SKM-1 (cell line): ENCODE data around the gene CSNK2B.

Source experiments
- DNase-seq: peaks from one replicate; lab custom pipeline; 2025; ENCODE audit not compliant: unreplicated experiment; lab: John Stamatoyannopoulos, UW

CSNK2B gene

DNA sequence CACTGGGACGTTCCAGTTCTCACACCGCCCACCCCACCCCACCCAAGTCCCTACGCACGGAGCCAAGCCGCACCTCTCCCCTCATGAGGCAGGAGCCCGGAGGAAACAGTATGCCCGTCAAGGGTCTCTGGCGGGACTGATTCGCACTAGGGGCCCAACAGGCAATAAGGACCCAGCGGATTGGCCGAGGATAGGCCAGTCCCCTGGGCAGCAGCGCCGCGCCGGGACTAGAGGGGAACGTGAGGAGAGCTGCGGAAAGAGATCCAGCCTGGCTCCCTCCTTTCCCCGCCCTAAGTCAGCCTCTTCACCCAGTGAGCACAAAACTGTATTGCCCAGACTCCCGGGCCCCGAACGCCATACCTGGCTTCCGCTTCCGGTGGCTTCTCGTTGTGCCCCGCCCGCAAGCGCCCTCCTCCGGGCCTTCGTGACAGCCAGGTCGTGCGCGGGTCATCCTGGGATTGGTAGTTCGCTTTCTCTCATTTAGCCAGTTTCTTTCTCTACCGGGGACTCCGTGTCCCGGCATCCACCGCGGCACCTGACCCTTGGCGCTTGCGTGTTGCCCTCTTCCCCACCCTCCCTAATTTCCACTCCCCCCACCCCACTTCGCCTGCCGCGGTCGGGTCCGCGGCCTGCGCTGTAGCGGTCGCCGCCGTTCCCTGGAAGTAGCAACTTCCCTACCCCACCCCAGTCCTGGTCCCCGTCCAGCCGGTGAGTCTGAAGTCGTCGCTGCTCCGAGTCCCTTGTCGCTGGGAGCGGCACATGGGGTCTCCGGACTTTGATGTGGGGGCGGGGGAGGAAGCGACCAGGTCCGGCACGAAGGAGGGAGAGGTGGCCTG is at the start of gene CSNK2B:
TSS of gene CSNK2B (plus strand) at position 580 of the 836 bp plus-strand sequence. CDS start 752 bp downstream, outside the sequence.
- DNase-seq: peak; percentile 97

- DNase-seq: no peak
These were observed 48.9 kb upstream of the CSNK2B start for GRCh38 chr6:31617010-31617409.

DNA sequence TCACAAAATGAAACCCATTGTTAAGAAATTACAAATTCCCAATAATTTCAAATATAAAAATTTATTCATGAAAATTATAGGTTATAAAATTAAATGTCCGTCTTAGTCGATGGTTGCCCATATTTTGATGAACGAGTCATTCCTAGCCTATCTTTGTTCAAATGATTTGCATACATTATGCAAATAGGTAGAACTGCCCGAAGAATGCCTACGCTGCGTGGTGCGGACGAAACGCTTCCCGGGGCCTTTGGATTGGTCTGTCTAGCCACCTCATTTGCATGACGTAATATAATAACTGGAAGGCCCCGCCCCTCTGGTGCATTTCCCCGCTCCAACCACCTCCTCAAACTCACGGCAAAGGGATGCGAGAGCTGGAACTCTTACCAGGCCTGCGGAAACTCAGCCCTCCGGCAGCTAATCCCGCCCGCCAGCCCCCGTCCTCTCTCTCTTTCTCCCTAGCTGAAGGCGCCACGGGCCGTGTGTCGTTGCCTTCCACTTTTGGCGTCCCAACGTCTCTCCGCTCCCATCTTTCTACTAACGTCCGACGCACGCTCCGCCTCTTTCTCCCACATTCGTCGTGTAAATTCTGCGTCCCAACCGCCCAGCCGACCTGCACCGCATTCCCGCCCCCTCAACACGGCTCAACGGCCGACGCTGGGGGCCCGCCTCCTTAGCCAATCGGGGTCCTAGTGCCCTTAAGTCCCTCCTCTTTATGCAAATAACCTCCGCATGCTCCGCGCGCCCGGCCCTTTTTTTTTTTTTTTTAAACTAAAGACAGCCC is 45.9 kb upstream of the CSNK2B start:
- DNase-seq: peak; percentile 98

DNA sequence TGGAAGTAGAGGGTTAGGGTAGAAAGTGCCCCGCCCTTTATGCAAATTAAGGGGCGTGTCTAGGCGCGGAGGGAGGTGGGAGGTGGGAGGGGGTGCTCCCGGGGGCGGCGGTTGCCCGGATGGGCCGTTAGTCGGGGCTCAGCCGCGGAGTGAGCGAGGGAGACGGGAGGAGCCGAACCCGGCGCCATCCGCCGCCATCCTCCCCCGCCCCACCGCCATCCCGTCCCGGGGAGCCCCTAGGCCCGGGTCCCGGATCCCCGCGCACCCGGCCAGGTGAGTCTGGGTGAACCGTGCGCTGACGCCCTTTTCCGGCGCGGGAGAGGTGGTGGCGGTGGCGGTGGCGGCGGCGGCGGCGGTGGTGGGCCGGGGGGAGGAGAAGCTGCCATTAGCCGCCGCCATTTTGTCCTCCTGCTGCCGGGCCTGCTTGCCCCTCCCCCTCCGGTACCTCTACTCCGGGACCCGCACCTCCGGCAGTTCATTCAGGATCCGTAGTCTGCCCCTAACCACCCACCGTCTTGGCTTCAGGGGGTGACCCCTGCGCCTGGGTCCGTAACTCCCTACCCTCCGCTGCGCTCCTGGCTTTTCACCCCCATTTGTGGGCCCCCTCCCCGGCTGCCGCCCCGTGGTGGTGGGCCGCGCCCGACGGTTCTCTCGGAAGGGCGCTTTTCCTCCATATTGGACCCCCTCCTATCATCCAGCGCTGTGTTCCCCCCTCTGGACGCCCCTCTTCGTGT is 45.1 kb upstream of the CSNK2B start, which contains the start of gene PRRC2A:
TSS of gene PRRC2A (plus strand) at position 130 of the 734 bp plus-strand sequence. CDS start 2,075 bp downstream, outside the sequence.
- DNase-seq: peak; percentile 39

GRCh38 chr6:31621320-31621939 is 44.5 kb upstream of the CSNK2B start:
- no peak for DNase-seq

DNA sequence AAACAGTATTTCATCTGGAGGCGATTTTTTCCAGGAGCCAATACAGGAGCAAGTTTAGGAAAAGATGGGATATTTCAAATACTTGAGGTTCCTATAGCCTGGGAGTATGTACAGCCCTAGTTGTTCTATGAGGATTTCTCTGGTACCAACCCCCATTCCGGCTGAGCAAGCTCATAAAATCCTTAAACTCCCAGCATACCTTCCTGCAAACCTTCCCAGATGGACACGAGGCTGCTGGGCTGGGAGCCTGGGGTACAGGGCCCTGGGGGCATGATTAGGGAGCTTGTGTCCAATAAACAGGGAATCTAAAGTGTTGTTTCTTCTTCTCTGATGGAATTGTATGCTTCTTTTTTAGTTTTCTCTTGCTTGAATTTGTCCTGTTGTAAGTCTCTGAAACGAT is 43.9 kb upstream of the CSNK2B start:
- DNase-seq: no peak

DNA sequence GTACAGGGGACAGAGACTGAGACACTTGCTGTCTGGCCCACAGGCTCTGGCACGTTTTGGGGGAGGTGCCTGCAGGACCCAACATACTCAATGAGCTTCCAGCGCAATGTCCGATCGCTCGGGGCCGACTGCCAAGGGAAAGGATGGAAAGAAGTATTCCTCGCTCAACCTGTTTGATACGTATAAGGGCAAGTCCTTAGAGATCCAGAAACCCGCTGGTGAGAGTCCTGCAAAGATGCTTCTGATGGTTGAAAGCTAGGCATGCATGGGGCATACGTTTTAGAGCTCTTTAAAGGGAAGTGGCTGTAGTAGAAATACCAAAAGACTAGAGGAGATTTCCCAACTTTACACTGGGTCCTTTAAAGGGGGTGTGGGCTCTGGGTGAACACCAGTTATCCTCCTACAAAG is 43.2 kb upstream of the CSNK2B start:
- peak; percentile 43 for DNase-seq

- DNase-seq: no peak
These were observed 41.8 kb upstream of the CSNK2B start for GRCh38 chr6:31624070-31624469.

DNA sequence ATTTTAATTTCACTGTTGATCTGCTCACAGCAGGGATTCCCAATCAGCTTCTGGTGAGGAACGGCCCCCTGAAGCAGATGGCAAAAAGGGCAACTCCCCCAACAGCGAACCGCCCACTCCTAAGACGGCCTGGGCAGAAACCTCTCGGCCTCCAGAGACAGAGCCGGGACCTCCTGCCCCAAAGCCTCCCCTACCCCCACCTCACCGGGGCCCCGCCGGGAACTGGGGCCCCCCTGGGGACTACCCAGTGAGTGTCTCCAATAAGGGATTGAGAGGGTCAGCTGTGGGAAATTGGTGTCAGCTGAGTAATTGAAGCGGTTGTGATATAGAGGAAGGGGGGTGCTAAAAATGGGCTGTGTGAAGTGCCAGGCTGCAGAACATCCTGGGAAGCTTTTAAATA is 38.9 kb upstream of the CSNK2B start:
- no peak for DNase-seq

- DNase-seq: no peak
These were observed 38.1 kb upstream of the CSNK2B start for GRCh38 chr6:31627690-31628287.

- no peak for DNase-seq
These were observed 36.9 kb upstream of the CSNK2B start for GRCh38 chr6:31629014-31629413.

- DNase-seq: no peak
These were observed 35.5 kb upstream of the CSNK2B start for GRCh38 chr6:31630177-31630934.

GRCh38 chr6:31631209-31631608 is 34.7 kb upstream of the CSNK2B start:
- no peak for DNase-seq

DNA sequence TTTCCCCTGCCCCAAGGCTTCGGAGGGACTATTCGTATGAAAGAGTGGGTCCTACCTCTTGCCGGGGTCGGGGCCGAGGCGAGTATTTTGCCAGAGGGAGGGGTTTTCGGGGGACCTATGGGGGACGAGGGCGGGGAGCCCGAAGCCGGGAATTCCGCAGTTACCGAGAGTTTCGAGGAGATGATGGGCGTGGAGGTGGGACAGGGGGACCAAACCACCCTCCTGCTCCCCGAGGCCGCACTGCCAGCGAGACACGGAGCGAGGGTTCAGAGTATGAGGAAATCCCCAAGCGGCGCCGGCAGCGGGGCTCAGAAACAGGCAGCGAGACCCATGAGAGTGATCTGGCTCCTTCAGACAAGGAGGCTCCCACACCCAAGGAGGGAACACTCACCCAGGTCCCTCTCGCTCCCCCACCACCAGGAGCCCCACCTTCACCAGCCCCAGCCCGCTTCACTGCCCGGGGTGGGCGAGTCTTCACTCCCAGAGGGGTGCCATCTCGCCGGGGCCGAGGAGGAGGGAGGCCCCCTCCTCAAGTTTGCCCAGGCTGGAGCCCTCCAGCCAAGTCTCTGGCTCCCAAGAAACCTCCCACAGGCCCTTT is 34.1 kb upstream of the CSNK2B start:
- DNase-seq: no peak

GRCh38 chr6:31632279-31632946 is 33.5 kb upstream of the CSNK2B start:
- DNase-seq: no peak

- no peak for DNase-seq
These were observed 32.4 kb upstream of the CSNK2B start for GRCh38 chr6:31633447-31633846.

GRCh38 chr6:31634131-31634530 is 31.7 kb upstream of the CSNK2B start:
- DNase-seq: no peak

- DNase-seq: no peak
These were observed 30.8 kb upstream of the CSNK2B start for GRCh38 chr6:31634969-31635575.
